Measurements from ENCODE around the gene GALNT6. TPM values are rescaled to one million over a fixed set of nuclear protein-coding genes. Genes with fewer than 3 reads are reported as not detected.

Gene GALNT6
- total and polyA plus RNA-seq, 2 of the 13 experiments (the other 11 are each of a cell fraction or from before 2014, with no cell fraction given), result 1.0 to 1.1 TPM

DNA sequence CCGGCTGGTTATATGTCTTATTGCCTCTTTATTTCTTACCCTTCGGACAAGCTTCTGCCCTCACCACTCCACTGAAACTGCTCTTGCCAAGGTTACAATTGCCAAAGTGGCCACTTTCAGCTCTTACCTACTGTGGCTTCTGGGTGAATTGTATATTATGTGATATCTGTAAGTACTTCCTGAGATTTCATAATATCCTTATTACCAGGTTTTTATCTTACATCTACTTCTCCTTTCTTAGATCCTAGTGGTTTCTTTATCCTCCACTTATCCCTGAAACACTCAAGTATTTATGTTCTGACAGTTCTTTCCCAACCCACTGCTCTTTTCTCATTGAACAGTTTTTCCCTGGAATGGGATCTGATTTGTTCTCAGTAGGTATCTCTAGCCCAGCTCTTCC is 55.3 kb downstream of the GALNT6 start:
- DNase-seq (ENCODE audit: low spot score) (no peak), ATAC-seq (no peak), FAIRE-seq (no peak)
- Histone ChIP-seq H3K9ac (ENCODE audit: insufficient read depth, low read depth, low read length) (no peak overlapping the region), H3K4me2 (ENCODE audit: low read depth, low read length) (no peak overlapping the region), H3K27ac (ENCODE audit: extremely low read length, insufficient read depth, low read length) (no peak overlapping the region), H3K9me3 (ENCODE audit: low read length) (no peaks in the 10 kb centered on the region), H3K36me3 (replicated peaks in 1 of 2; ENCODE audit: control insufficient read depth in 1 of 2, insufficient read depth in 2 of 2, low read length in 2 of 2) (no peaks in the 10 kb centered on the region), H4K20me1 (ENCODE audit: insufficient read depth, low read length) (no peaks in the 10 kb centered on the region), H3K4me1 (ENCODE audit: insufficient read depth, low read length) (peaks cover under 1% of the 10 kb centered on the region; the same call in 1 of the 2 replicates), H2AFZ (ENCODE audit: low read length) (no peak overlapping the region), H3K79me2 (ENCODE audit: insufficient read depth, low read length) (no peaks in the 10 kb centered on the region), H3K4me3 (replicated peaks in 1 of 3; ENCODE audit: insufficient read depth in 1 of 3, low read depth in 2 of 3, low read length in 3 of 3) (no peak overlapping the region), H3K27me3 (ENCODE audit: control insufficient read depth in 1 of 2, insufficient read depth in 2 of 2, low read length in 2 of 2) (no peaks in the 10 kb centered on the region)
- CTCF ChIA-PET (ENCODE audit: low intra/inter-chr PET ratio, low total read pairs), result no interaction called here
- intact Hi-C loops (cut with micrococcal nuclease; ENCODE audit: unreplicated experiment), result no loop called here
- in situ Hi-C loops (cut with HindIII; ENCODE audit: extremely low pct_ligation_motif_present, low pct_unique_long_range_greater_than_20kb), result no loop called here
- 79% methylated on average over 2 of the region's 2 CpGs for WGBS (ENCODE audit: low lambda C conversion rate)
- TF ChIP-seq, protein P1, sequence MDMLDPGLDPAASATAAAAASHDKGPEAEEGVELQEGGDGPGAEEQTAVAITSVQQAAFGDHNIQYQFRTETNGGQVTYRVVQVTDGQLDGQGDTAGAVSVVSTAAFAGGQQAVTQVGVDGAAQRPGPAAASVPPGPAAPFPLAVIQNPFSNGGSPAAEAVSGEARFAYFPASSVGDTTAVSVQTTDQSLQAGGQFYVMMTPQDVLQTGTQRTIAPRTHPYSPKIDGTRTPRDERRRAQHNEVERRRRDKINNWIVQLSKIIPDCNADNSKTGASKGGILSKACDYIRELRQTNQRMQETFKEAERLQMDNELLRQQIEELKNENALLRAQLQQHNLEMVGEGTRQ (IDR thresholded peaks at IDR 0.05; ENCODE audit: low read depth, low read length), result no peak
- TF ChIP-seq, protein P1 (CRISPR knock-in tag; IDR thresholded peaks at IDR 0.05; ENCODE audit: borderline replicate concordance), result no peak
- no peak for TF ChIP-seq ZNF34 (CRISPR knock-in tag; IDR thresholded peaks at IDR 0.05; ENCODE audit: borderline replicate concordance)
- TF ChIP-seq, protein P2, sequence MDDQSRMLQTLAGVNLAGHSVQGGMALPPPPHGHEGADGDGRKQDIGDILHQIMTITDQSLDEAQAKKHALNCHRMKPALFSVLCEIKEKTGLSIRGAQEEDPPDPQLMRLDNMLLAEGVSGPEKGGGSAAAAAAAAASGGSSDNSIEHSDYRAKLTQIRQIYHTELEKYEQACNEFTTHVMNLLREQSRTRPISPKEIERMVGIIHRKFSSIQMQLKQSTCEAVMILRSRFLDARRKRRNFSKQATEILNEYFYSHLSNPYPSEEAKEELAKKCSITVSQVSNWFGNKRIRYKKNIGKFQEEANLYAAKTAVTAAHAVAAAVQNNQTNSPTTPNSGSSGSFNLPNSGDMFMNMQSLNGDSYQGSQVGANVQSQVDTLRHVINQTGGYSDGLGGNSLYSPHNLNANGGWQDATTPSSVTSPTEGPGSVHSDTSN (CRISPR knock-in tag; IDR thresholded peaks at IDR 0.05; ENCODE audit: borderline replicate concordance), result no peak
- TF ChIP-seq TCF7L2 (IDR thresholded peaks at IDR 0.05; ENCODE audit: low read depth, low read length), result no peak
- TF ChIP-seq SCMH1 (CRISPR knock-in tag; IDR thresholded peaks at IDR 0.05; ENCODE audit: borderline replicate concordance), result no peak
- no peak for TF ChIP-seq TEAD3 (CRISPR knock-in tag; optimal IDR thresholded peaks at IDR 0.05; ENCODE audit: borderline replicate concordance)
- TF ChIP-seq, protein P3, sequence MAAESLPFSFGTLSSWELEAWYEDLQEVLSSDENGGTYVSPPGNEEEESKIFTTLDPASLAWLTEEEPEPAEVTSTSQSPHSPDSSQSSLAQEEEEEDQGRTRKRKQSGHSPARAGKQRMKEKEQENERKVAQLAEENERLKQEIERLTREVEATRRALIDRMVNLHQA (CRISPR knock-in tag; IDR thresholded peaks at IDR 0.05), result no peak
- TF ChIP-seq ZNF703 (CRISPR knock-in tag; IDR thresholded peaks at IDR 0.05; ENCODE audit: borderline replicate concordance), result no peak
- no peak for TF ChIP-seq ZBTB3 (CRISPR knock-in tag; IDR thresholded peaks at IDR 0.05; ENCODE audit: borderline replicate concordance, low read depth)
- POLR2A ChIA-PET, result no interaction called here
- no TSS peak for BruUV-seq (replicated peaks)

Data from HepG2 (cell line).